H1 (cell line): Measurements from ENCODE around the gene SYTL2. TPM values are rescaled to one million over a fixed set of nuclear protein-coding genes. Genes with fewer than 3 reads are reported as not detected.

Experiments
- CBX8 ChIP-seq: fragments of 300-800, 300-1000 bp; sonication (generic); IDR thresholded peaks from 2 replicates; pipeline ENCODE4 v1.7.1; 2016; ENCODE audit warnings: low read depth, low read length, borderline replicate concordance
- CHD2 ChIP-seq: IDR thresholded peaks from 2 replicates; pipeline ENCODE4 v1.6.1; 2012; ENCODE audit warnings: low read length, improper control_type of control experiment
- NRF1 ChIP-seq: IDR thresholded peaks from 2 replicates; pipeline ENCODE4 v1.6.1; 2011; ENCODE audit warnings: mild to moderate bottlenecking, low read depth, low read length, improper control_type of control experiment
- SIX5 ChIP-seq: IDR thresholded peaks from 2 replicates; pipeline ENCODE4 v1.6.1; 2011; ENCODE audit warnings: mild to moderate bottlenecking, low read depth, low read length
- SP2 ChIP-seq: IDR thresholded peaks from 2 replicates; pipeline ENCODE4 v1.6.1; 2012; ENCODE audit warnings: mild to moderate bottlenecking, low read length, inconsistent platforms
- TBP ChIP-seq: IDR thresholded peaks from 2 replicates; pipeline ENCODE4 v1.6.1; 2011; ENCODE audit warnings: low read depth, low read length, improper control_type of control experiment
- polyA plus RNA-seq, 7 experiments: library from polyadenylated mRNA; depleted of rRNA in 3 of 7; stranded (reverse) in 5 of 7; unstranded in 2 of 7; fragments of >200 nt in 5 of 7; fragments of 200-250 nt in 2 of 7; gene quantifications; 1 replicate in 5 of 7; 2 replicates in 1 of 7; 4 replicates in 1 of 7; pipeline versions ENCODE4 v1.2.1 to v1.2.3, GENCODE V29; 2011 to 2013; ENCODE audit warnings: missing spikeins in 2 of 7, mixed read lengths in 2 of 7
- total RNA-seq: library from RNA; stranded (reverse); fragmentation: NEBNext Ultra II Directional; extraction: Animal tissue kit (Norgen Biotek cat#: 25700); gene quantifications from 2 replicates; pipeline ENCODE4 v1.2.1, GENCODE V29; 2021
- TF ChIP-seq, protein P1 (sequence below): fragments of 300-600 bp; sonication (generic); IDR thresholded peaks from 2 replicates; pipeline ENCODE4 v1.7.1; 2012; ENCODE audit warnings: low read length, moderate library complexity, mild to moderate bottlenecking, inconsistent platforms; ENCODE audit not compliant: insufficient replicate concordance
- TF ChIP-seq, protein P2 (sequence below), 3 experiments: IDR thresholded peaks; 1 replicate in 2 of 3; 2 replicates in 1 of 3; pipeline versions ENCODE4 v1.5.1 to v1.6.1; 2011; ENCODE audit warnings: low read length in 3 of 3, mild to moderate bottlenecking in 3 of 3, inconsistent platforms in 2 of 3, low read depth in 1 of 3, moderate library complexity in 1 of 3; ENCODE audit not compliant: insufficient read depth in 1 of 3; ENCODE audit errors: control extremely low read depth in 1 of 3

The SYTL2 gene
- total and polyA plus RNA-seq, 2 of the 8 experiments (the other 6 are each of a cell fraction or from before 2014, with no cell fraction given): 1.3 to 9.1 TPM

DNA sequence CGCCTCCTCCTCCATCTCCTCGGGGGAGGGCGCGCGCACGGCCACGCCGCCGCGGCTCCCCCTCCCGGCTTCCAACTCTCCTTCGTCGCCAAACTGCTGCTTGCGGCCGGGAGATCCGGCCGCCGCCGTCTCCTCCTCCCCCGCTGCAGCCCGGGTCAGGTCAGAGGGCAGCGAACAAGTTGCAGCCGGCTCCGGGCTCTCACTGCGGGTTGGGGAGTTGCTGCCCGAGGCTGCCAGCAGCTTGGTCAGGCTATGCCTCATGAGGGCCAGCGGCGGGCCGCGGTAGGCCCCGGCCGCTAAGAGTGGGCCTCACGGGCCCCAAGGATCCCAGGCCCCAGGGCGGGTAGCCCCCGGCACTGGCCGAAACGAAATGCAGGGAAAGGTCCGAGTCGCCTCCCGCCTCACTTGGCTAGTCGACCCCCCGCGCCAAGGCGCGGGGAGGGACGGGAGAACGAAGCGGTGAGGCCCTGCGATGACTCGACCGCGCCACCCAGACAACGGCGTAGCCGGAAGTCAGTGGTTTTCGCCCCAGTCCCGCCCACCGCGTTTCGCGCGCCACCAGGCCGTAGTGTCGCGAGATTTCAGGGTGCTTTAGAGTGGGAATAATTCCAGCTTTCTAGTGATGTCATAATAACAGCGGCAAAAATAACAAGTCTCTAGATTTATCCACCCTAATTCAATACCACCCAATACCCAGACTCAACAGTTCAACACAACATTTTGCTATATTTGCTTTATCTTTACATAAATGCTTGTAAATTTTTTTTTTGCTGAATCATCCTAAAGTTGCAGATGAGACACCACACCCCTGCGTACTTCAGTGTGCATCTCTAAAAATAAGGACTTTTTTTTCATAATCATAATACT lies 146.1 kb downstream of the SYTL2 start, which contains the start of gene CREBZF (continued):
- TF ChIP-seq, protein P1, sequence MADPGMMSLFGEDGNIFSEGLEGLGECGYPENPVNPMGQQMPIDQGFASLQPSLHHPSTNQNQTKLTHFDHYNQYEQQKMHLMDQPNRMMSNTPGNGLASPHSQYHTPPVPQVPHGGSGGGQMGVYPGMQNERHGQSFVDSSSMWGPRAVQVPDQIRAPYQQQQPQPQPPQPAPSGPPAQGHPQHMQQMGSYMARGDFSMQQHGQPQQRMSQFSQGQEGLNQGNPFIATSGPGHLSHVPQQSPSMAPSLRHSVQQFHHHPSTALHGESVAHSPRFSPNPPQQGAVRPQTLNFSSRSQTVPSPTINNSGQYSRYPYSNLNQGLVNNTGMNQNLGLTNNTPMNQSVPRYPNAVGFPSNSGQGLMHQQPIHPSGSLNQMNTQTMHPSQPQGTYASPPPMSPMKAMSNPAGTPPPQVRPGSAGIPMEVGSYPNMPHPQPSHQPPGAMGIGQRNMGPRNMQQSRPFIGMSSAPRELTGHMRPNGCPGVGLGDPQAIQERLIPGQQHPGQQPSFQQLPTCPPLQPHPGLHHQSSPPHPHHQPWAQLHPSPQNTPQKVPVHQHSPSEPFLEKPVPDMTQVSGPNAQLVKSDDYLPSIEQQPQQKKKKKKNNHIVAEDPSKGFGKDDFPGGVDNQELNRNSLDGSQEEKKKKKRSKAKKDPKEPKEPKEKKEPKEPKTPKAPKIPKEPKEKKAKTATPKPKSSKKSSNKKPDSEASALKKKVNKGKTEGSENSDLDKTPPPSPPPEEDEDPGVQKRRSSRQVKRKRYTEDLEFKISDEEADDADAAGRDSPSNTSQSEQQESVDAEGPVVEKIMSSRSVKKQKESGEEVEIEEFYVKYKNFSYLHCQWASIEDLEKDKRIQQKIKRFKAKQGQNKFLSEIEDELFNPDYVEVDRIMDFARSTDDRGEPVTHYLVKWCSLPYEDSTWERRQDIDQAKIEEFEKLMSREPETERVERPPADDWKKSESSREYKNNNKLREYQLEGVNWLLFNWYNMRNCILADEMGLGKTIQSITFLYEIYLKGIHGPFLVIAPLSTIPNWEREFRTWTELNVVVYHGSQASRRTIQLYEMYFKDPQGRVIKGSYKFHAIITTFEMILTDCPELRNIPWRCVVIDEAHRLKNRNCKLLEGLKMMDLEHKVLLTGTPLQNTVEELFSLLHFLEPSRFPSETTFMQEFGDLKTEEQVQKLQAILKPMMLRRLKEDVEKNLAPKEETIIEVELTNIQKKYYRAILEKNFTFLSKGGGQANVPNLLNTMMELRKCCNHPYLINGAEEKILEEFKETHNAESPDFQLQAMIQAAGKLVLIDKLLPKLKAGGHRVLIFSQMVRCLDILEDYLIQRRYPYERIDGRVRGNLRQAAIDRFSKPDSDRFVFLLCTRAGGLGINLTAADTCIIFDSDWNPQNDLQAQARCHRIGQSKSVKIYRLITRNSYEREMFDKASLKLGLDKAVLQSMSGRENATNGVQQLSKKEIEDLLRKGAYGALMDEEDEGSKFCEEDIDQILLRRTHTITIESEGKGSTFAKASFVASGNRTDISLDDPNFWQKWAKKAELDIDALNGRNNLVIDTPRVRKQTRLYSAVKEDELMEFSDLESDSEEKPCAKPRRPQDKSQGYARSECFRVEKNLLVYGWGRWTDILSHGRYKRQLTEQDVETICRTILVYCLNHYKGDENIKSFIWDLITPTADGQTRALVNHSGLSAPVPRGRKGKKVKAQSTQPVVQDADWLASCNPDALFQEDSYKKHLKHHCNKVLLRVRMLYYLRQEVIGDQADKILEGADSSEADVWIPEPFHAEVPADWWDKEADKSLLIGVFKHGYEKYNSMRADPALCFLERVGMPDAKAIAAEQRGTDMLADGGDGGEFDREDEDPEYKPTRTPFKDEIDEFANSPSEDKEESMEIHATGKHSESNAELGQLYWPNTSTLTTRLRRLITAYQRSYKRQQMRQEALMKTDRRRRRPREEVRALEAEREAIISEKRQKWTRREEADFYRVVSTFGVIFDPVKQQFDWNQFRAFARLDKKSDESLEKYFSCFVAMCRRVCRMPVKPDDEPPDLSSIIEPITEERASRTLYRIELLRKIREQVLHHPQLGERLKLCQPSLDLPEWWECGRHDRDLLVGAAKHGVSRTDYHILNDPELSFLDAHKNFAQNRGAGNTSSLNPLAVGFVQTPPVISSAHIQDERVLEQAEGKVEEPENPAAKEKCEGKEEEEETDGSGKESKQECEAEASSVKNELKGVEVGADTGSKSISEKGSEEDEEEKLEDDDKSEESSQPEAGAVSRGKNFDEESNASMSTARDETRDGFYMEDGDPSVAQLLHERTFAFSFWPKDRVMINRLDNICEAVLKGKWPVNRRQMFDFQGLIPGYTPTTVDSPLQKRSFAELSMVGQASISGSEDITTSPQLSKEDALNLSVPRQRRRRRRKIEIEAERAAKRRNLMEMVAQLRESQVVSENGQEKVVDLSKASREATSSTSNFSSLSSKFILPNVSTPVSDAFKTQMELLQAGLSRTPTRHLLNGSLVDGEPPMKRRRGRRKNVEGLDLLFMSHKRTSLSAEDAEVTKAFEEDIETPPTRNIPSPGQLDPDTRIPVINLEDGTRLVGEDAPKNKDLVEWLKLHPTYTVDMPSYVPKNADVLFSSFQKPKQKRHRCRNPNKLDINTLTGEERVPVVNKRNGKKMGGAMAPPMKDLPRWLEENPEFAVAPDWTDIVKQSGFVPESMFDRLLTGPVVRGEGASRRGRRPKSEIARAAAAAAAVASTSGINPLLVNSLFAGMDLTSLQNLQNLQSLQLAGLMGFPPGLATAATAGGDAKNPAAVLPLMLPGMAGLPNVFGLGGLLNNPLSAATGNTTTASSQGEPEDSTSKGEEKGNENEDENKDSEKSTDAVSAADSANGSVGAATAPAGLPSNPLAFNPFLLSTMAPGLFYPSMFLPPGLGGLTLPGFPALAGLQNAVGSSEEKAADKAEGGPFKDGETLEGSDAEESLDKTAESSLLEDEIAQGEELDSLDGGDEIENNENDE: no peak
- peak; percentile 95 for TF ChIP-seq CHD2
- no peak for TF ChIP-seq CBX8
- no peak for TF ChIP-seq SP2
- TF ChIP-seq SIX5: no peak
- TF ChIP-seq, protein P2, sequence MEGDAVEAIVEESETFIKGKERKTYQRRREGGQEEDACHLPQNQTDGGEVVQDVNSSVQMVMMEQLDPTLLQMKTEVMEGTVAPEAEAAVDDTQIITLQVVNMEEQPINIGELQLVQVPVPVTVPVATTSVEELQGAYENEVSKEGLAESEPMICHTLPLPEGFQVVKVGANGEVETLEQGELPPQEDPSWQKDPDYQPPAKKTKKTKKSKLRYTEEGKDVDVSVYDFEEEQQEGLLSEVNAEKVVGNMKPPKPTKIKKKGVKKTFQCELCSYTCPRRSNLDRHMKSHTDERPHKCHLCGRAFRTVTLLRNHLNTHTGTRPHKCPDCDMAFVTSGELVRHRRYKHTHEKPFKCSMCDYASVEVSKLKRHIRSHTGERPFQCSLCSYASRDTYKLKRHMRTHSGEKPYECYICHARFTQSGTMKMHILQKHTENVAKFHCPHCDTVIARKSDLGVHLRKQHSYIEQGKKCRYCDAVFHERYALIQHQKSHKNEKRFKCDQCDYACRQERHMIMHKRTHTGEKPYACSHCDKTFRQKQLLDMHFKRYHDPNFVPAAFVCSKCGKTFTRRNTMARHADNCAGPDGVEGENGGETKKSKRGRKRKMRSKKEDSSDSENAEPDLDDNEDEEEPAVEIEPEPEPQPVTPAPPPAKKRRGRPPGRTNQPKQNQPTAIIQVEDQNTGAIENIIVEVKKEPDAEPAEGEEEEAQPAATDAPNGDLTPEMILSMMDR (IDR thresholded peaks at IDR 0.05; ENCODE audit: control extremely low read depth in 1 of 3, insufficient read depth in 1 of 3, low read depth in 1 of 3, low read length in 3 of 3): no peak
- no peak for TF ChIP-seq NRF1
- peak; percentile 82 for TF ChIP-seq TBP
